ENCODE results near the gene PDGFA.

GRCh38 chr7:511476-512145, 8.0 kb downstream of the PDGFA start:
- TF ChIP-seq, protein P1, sequence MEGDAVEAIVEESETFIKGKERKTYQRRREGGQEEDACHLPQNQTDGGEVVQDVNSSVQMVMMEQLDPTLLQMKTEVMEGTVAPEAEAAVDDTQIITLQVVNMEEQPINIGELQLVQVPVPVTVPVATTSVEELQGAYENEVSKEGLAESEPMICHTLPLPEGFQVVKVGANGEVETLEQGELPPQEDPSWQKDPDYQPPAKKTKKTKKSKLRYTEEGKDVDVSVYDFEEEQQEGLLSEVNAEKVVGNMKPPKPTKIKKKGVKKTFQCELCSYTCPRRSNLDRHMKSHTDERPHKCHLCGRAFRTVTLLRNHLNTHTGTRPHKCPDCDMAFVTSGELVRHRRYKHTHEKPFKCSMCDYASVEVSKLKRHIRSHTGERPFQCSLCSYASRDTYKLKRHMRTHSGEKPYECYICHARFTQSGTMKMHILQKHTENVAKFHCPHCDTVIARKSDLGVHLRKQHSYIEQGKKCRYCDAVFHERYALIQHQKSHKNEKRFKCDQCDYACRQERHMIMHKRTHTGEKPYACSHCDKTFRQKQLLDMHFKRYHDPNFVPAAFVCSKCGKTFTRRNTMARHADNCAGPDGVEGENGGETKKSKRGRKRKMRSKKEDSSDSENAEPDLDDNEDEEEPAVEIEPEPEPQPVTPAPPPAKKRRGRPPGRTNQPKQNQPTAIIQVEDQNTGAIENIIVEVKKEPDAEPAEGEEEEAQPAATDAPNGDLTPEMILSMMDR (IDR thresholded peaks at IDR 0.05), result no peak
- no peak for TF ChIP-seq POLR2A (IDR thresholded peaks at IDR 0.05)
